ENCODE data around the gene CDC25B. TPM values are rescaled to one million over a fixed set of nuclear protein-coding genes. Genes with fewer than 3 reads are reported as not detected.

Gene CDC25B
- total and polyA plus RNA-seq, 2 of the 13 experiments (the other 11 are each of a cell fraction or from before 2014, with no cell fraction given), result 14.5 to 19.4 TPM

DNA sequence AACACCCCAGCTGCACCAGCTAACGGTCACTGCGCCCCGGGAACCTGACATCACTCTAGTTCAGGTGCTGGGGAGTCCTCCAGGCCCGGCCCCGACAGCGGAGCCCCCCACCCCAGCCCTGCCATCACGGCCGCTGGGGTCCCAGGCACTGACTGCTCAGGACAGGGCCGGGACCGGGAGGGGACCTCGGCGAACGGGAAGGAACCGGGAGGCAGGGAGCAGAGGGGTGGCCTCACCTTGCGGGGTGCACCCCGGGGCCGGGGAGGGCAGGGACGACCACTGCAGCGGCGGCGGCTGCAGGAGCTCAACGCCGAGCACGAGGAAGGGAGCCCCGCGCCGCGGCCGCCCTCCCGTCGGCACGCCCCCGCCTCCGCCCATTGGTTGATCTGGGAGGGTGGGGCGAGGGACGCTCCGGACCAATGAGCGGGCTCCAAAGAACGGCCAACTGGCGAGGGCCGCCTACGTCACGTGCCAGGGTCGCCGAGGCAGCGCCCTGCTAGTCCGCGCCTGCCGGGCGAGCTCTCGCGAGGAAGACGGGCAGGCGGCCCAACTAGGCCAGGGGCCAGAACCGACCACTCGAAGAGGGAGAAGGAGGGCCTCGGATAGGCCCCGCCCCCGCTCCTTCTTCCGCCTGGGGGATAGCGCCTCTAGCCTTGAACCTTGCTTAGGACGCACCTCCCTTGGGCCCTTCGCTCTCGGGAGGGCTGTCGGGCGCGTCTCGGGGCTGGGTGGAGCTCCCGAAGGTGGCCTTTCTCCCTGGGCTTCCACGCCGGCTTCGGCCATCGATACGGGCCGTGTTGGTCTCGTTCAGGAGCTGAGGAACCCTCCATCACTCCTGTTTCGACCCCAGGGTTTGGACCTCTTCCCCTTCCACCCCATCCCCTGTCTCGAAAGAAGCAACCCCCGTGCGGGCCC, 28.4 kb upstream of the CDC25B start, which contains the start of gene ADISSP (continued):
- TF ChIP-seq ZNF644 (CRISPR knock-in tag; IDR thresholded peaks at IDR 0.05; ENCODE audit: low read depth), result no peak
- TF ChIP-seq, protein P1, sequence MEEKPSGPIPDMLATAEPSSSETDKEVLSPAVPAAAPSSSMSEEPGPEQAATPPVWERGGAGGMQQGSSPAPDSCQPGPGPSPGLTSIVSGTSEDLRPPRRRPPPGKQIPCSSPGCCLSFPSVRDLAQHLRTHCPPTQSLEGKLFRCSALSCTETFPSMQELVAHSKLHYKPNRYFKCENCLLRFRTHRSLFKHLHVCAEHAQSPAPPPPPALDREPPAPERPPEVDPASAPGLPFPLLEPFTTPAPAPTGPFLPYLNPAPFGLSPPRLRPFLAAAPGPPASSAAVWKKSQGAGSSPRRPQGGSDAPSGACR (CRISPR knock-in tag; IDR thresholded peaks at IDR 0.05), result peak; percentile 97
- TF ChIP-seq HNF4G (IDR thresholded peaks at IDR 0.05; ENCODE audit: borderline replicate concordance, low read depth, low read length), result peak; percentile 61; the same call in 1 of the 2 replicates
- TF ChIP-seq HNF4G (CRISPR knock-in tag; IDR thresholded peaks at IDR 0.05; ENCODE audit: borderline replicate concordance, low read depth), result no peak
- TF ChIP-seq, protein P2, sequence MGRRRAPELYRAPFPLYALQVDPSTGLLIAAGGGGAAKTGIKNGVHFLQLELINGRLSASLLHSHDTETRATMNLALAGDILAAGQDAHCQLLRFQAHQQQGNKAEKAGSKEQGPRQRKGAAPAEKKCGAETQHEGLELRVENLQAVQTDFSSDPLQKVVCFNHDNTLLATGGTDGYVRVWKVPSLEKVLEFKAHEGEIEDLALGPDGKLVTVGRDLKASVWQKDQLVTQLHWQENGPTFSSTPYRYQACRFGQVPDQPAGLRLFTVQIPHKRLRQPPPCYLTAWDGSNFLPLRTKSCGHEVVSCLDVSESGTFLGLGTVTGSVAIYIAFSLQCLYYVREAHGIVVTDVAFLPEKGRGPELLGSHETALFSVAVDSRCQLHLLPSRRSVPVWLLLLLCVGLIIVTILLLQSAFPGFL (CRISPR knock-in tag; IDR thresholded peaks at IDR 0.05), result 0 out of 2 replicates have a peak, but pooled peaks have one; percentile 44
- TF ChIP-seq, protein P3, sequence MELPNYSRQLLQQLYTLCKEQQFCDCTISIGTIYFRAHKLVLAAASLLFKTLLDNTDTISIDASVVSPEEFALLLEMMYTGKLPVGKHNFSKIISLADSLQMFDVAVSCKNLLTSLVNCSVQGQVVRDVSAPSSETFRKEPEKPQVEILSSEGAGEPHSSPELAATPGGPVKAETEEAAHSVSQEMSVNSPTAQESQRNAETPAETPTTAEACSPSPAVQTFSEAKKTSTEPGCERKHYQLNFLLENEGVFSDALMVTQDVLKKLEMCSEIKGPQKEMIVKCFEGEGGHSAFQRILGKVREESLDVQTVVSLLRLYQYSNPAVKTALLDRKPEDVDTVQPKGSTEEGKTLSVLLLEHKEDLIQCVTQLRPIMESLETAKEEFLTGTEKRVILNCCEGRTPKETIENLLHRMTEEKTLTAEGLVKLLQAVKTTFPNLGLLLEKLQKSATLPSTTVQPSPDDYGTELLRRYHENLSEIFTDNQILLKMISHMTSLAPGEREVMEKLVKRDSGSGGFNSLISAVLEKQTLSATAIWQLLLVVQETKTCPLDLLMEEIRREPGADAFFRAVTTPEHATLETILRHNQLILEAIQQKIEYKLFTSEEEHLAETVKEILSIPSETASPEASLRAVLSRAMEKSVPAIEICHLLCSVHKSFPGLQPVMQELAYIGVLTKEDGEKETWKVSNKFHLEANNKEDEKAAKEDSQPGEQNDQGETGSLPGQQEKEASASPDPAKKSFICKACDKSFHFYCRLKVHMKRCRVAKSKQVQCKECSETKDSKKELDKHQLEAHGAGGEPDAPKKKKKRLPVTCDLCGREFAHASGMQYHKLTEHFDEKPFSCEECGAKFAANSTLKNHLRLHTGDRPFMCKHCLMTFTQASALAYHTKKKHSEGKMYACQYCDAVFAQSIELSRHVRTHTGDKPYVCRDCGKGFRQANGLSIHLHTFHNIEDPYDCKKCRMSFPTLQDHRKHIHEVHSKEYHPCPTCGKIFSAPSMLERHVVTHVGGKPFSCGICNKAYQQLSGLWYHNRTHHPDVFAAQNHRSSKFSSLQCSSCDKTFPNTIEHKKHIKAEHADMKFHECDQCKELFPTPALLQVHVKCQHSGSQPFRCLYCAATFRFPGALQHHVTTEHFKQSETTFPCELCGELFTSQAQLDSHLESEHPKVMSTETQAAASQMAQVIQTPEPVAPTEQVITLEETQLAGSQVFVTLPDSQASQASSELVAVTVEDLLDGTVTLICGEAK (IDR thresholded peaks at IDR 0.05), result no peak
- TF ChIP-seq, protein P3 (CRISPR knock-in tag; IDR thresholded peaks at IDR 0.05), result peak; percentile 86
- TF ChIP-seq MAFK (conservative IDR thresholded peaks at IDR 0.05 in 1 of 2, IDR thresholded peaks at IDR 0.05 in 1 of 2; ENCODE audit: low read length in 2 of 2), result no peak
- no peak for TF ChIP-seq HHEX (CRISPR knock-in tag; IDR thresholded peaks at IDR 0.05)
- no peak for TF ChIP-seq ZC3H4 (CRISPR knock-in tag; IDR thresholded peaks at IDR 0.05; ENCODE audit: borderline replicate concordance)
- no peak for TF ChIP-seq CCAR2 (optimal IDR thresholded peaks at IDR 0.05; ENCODE audit: low read depth, low read length)
- peak; percentile 94; the same call in 1 of the 2 replicates for TF ChIP-seq ZNF138 (CRISPR knock-in tag; IDR thresholded peaks at IDR 0.05; ENCODE audit: low read depth)
- TF ChIP-seq IKZF4 (CRISPR knock-in tag; IDR thresholded peaks at IDR 0.05; ENCODE audit: borderline replicate concordance, low read depth, not compliant biosample characterization), result peak; percentile 95
- TF ChIP-seq KLF16 (CRISPR knock-in tag; IDR thresholded peaks at IDR 0.05), result peak in 1 of 2 experiments; percentile 84; a peak in 2 of 4 replicates
- no peak; the same call in 1 of the 2 replicates for TF ChIP-seq ZNF839 (CRISPR knock-in tag; IDR thresholded peaks at IDR 0.05; ENCODE audit: borderline replicate concordance)
- TF ChIP-seq ZSCAN9 (CRISPR knock-in tag; IDR thresholded peaks at IDR 0.05; ENCODE audit: borderline replicate concordance), result peak; percentile 89; the same call in 1 of the 2 replicates
- TF ChIP-seq ZSCAN25 (CRISPR knock-in tag; IDR thresholded peaks at IDR 0.05), result peak; percentile 60; the same call in 1 of the 2 replicates
- peak; percentile 92 for TF ChIP-seq POLR2G (IDR thresholded peaks at IDR 0.05; ENCODE audit: low read depth, low read length)

All from HepG2 (cell line).